Measurements from ENCODE around the gene CFAP90.

DNA sequence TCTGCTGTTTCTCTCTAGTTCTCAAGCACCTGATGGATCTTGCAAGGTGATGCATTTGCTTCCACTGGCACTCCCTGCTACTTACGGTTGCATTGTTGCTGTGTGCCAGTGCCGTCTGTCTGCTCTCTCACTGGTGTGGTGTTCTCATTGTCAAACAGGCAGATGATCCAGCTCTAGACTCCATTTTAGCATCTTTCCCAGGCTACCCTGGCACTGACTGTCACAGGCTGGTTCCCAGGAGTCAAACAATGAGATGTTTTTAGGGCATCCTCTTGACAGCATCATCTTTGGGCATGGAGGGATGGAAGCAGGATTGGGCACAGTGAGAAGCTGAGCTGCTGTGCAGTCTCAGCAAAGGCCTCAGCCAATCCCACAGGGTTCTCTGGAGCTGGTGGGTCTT lies 30.9 kb upstream of the CFAP90 start:
- TF ChIP-seq, protein P1, sequence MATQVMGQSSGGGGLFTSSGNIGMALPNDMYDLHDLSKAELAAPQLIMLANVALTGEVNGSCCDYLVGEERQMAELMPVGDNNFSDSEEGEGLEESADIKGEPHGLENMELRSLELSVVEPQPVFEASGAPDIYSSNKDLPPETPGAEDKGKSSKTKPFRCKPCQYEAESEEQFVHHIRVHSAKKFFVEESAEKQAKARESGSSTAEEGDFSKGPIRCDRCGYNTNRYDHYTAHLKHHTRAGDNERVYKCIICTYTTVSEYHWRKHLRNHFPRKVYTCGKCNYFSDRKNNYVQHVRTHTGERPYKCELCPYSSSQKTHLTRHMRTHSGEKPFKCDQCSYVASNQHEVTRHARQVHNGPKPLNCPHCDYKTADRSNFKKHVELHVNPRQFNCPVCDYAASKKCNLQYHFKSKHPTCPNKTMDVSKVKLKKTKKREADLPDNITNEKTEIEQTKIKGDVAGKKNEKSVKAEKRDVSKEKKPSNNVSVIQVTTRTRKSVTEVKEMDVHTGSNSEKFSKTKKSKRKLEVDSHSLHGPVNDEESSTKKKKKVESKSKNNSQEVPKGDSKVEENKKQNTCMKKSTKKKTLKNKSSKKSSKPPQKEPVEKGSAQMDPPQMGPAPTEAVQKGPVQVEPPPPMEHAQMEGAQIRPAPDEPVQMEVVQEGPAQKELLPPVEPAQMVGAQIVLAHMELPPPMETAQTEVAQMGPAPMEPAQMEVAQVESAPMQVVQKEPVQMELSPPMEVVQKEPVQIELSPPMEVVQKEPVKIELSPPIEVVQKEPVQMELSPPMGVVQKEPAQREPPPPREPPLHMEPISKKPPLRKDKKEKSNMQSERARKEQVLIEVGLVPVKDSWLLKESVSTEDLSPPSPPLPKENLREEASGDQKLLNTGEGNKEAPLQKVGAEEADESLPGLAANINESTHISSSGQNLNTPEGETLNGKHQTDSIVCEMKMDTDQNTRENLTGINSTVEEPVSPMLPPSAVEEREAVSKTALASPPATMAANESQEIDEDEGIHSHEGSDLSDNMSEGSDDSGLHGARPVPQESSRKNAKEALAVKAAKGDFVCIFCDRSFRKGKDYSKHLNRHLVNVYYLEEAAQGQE (IDR thresholded peaks at IDR 0.05; ENCODE audit: insufficient read depth in 1 of 2, low read depth in 2 of 2, low read length in 1 of 2) = no peak
- TF ChIP-seq, protein P2, sequence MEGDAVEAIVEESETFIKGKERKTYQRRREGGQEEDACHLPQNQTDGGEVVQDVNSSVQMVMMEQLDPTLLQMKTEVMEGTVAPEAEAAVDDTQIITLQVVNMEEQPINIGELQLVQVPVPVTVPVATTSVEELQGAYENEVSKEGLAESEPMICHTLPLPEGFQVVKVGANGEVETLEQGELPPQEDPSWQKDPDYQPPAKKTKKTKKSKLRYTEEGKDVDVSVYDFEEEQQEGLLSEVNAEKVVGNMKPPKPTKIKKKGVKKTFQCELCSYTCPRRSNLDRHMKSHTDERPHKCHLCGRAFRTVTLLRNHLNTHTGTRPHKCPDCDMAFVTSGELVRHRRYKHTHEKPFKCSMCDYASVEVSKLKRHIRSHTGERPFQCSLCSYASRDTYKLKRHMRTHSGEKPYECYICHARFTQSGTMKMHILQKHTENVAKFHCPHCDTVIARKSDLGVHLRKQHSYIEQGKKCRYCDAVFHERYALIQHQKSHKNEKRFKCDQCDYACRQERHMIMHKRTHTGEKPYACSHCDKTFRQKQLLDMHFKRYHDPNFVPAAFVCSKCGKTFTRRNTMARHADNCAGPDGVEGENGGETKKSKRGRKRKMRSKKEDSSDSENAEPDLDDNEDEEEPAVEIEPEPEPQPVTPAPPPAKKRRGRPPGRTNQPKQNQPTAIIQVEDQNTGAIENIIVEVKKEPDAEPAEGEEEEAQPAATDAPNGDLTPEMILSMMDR (IDR thresholded peaks at IDR 0.05) = no peak
